ENCODE data around the gene TRAP1. TPM values are rescaled to one million over a fixed set of nuclear protein-coding genes. Genes with fewer than 3 reads are reported as not detected.

The TRAP1 gene
- total RNA-seq, 1 experiment from 2014 or later, result 274 TPM

DNA sequence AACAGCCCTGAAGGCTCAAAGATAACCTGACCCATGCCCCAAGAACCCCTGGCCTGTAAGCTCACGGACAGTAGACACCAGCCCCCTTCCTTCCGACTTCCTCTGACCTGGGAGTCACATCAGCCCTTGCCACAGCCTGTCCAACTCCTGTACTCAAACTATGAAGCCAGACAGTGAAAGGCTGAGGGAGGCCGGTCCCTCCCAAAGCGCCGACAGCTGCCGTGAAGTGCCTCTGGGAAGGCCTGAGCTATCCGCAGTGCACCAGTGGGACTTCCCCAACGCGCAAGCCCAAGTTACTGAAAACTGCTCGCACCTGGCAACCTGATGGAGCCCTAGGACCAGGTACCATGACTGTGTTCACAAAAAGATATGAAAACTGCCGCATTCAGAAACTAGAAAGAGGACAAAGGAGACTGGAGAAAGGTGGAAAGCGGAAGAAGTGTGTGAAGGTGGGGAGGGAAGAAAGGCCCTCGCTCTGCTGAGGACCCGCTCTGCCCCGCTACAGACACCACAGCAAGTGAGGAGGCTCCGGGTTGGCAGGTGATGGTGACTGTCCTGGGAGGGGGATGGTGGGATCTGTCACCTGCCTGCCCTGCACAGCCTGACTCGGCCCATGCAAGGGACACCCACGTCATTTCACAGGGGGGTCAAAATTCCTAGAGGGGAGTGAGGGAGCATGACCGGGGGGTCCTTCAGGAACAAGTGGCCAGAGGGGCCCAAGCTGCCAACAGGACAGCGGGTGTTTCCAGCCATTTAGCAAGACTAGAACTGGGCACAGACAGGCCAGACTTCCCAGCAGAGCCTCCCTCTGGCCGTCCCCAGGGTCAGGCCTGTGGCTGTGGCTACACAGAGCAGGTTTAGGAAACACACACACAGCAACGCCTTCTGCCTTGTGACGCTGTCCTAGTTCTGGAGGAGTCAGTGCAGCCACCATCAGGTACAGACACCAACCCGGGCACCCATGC, 13.1 kb upstream of the TRAP1 start:
- Mint-ChIP-seq H3K4me3 (ENCODE audit: unreplicated experiment) (no peak overlapping the region), H3K27ac (ENCODE audit: low read depth, unreplicated experiment) (no peak overlapping the region), H3K36me3 (ENCODE audit: insufficient read depth, unreplicated experiment) (peaks cover 78% of the 10 kb centered on the region), H3K9me3 (ENCODE audit: unreplicated experiment) (no peaks in the 10 kb centered on the region), H3K27me3 (ENCODE audit: insufficient read depth, unreplicated experiment) (no peaks in the 10 kb centered on the region), H3K4me1 (ENCODE audit: insufficient read depth, unreplicated experiment) (no peaks in the 10 kb centered on the region)
- CTCF ChIA-PET, result no interaction called here
- POLR2A ChIA-PET, result interaction anchor here (1.0 kb wide), 1 partner anchor 13 kb away, joined by 3 read pairs; the partner anchor contains the start of gene TRAP1
- no TSS peak for BruUV-seq (replicated peaks)
- DNase-seq (ENCODE audit: unreplicated experiment), result no peak
- TF ChIP-seq, protein P1, sequence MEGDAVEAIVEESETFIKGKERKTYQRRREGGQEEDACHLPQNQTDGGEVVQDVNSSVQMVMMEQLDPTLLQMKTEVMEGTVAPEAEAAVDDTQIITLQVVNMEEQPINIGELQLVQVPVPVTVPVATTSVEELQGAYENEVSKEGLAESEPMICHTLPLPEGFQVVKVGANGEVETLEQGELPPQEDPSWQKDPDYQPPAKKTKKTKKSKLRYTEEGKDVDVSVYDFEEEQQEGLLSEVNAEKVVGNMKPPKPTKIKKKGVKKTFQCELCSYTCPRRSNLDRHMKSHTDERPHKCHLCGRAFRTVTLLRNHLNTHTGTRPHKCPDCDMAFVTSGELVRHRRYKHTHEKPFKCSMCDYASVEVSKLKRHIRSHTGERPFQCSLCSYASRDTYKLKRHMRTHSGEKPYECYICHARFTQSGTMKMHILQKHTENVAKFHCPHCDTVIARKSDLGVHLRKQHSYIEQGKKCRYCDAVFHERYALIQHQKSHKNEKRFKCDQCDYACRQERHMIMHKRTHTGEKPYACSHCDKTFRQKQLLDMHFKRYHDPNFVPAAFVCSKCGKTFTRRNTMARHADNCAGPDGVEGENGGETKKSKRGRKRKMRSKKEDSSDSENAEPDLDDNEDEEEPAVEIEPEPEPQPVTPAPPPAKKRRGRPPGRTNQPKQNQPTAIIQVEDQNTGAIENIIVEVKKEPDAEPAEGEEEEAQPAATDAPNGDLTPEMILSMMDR (IDR thresholded peaks at IDR 0.05; ENCODE audit: unreplicated experiment), result no peak
- intact Hi-C loops (cut with micrococcal nuclease), result no loop called here

DNA sequence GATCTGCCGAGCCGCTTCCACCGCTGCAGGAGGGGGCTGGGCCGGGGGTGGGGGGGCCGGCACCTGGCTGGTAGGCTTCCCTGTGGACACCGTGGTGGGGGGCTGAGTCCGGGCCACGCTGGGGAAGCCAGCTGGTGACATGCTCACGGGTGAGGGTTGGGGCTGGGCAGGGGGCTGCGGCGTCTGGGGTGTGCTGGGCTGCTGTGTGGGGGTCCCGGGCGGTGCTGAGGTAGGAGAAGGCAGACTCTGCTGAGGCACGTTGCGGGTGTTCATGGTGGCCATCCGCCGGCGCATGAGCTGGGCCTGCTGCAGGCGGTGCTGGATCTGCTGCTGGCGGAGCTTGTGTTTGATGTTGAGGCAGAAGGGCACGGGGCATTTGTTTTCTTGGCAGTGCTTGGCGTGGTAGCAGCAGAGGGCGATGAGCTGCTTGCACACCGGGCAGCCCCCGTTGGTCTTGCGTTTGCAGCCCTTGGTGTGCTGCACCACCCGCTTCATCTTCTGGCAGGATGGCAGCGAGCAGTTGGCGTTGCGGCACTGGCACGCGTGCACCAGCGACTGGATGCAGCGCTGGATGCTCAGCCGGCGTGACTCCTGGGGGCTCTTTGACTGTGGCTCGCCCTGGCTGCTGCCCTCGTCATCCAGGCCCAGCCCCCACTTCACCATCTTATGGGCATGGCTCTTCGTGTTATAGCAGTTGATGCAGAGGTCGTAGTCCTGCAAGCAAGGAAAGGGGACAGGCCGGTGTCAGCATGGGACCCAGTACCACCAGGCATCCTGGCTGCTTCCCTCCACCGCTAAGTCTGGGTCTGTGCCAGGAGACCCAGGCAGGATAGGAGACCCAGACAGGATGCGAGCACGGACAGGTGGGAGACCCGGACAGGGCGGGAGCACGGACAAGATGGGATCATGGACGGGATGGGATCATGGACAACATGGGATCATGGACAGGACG, 12.1 kb upstream of the TRAP1 start:
- BruUV-seq (replicated peaks), result no TSS peak
- TF ChIP-seq, protein P1 (IDR thresholded peaks at IDR 0.05; ENCODE audit: unreplicated experiment), result no peak
- Mint-ChIP-seq H3K27ac (ENCODE audit: low read depth, unreplicated experiment) (no peak overlapping the region), H3K4me3 (ENCODE audit: unreplicated experiment) (no peak overlapping the region), H3K36me3 (ENCODE audit: insufficient read depth, unreplicated experiment) (peaks cover 77% of the 10 kb centered on the region), H3K9me3 (ENCODE audit: unreplicated experiment) (no peaks in the 10 kb centered on the region), H3K27me3 (ENCODE audit: insufficient read depth, unreplicated experiment) (no peaks in the 10 kb centered on the region), H3K4me1 (ENCODE audit: insufficient read depth, unreplicated experiment) (no peaks in the 10 kb centered on the region)
- DNase-seq (ENCODE audit: unreplicated experiment), result no peak
- ChIA-PET POLR2A (interaction anchor here (1.5 kb wide), 1 partner anchor 12 kb away, joined by 7 read pairs; the partner anchor contains the start of gene TRAP1), CTCF (no interaction called here)
- intact Hi-C loops (cut with micrococcal nuclease), result no loop called here

DNA sequence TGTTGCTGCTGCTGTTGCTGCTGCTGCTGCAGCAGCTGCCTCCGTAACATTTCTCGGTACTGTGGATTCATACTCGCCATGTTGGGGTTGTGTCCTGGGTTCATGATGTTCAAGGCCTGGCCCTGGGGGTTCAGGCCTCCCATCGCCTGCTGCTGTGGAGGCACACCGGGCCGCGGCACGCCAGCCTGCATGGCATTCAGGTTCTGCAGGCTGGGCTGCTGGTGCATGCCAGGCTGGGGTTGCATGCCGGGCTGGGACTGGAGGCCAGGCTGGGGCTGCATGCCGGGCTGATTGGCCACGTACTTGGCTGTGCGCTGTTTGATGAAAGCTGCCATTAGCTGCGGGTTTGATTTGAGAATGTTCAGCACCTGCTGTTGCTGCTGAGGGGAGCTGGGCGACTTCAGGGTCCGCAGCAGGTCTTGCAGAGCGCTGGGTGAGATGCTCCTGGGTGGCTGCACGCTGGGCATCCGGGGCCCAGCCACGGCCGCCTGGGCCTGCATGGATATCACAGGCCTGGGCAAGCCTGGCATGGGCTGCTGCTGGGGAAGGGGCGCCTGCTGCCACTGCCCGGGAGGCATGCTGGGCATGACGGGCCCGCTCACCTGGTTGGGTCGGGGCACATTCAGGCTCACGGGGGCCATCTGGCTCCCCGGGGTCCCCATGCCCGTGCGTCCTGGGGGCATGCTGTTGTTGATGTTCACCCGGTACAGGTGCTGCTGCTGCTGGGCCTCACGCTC, 11.3 kb upstream of the TRAP1 start:
- CTCF ChIA-PET, result no interaction called here
- intact Hi-C loops (cut with micrococcal nuclease), result no loop called here
- Mint-ChIP-seq H3K4me1 (ENCODE audit: insufficient read depth, unreplicated experiment) (no peaks in the 10 kb centered on the region), H3K36me3 (ENCODE audit: insufficient read depth, unreplicated experiment) (peaks cover 69% of the 10 kb centered on the region), H3K9me3 (ENCODE audit: unreplicated experiment) (no peaks in the 10 kb centered on the region), H3K27me3 (ENCODE audit: insufficient read depth, unreplicated experiment) (no peaks in the 10 kb centered on the region), H3K4me3 (ENCODE audit: unreplicated experiment) (no peak overlapping the region), H3K27ac (ENCODE audit: low read depth, unreplicated experiment) (no peak overlapping the region)
- POLR2A ChIA-PET, result interaction anchor here (1.5 kb wide), 1 partner anchor 11 kb away, joined by 7 read pairs; the partner anchor contains the start of gene TRAP1
- no TSS peak for BruUV-seq (replicated peaks)
- TF ChIP-seq, protein P1 (IDR thresholded peaks at IDR 0.05; ENCODE audit: unreplicated experiment), result no peak
- DNase-seq (ENCODE audit: unreplicated experiment), result no peak

Measured in MCF 10A (cell line).